Measurements from ENCODE around the gene CLDN4.

DNA sequence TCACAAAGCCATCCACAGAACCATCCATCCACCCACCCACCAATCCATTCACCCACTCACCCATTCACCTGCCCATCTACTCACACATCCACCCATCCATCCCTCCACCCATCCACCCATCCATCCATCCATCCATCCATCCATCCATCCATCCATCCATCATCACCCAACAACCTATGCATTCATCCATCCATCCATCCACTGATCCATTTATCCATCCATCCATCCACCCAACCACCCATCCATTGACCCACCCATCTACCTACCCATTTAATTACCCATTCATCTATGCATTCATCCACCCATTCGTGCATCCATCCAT is 35.6 kb downstream of the CLDN4 start:
- TF ChIP-seq, protein P1, sequence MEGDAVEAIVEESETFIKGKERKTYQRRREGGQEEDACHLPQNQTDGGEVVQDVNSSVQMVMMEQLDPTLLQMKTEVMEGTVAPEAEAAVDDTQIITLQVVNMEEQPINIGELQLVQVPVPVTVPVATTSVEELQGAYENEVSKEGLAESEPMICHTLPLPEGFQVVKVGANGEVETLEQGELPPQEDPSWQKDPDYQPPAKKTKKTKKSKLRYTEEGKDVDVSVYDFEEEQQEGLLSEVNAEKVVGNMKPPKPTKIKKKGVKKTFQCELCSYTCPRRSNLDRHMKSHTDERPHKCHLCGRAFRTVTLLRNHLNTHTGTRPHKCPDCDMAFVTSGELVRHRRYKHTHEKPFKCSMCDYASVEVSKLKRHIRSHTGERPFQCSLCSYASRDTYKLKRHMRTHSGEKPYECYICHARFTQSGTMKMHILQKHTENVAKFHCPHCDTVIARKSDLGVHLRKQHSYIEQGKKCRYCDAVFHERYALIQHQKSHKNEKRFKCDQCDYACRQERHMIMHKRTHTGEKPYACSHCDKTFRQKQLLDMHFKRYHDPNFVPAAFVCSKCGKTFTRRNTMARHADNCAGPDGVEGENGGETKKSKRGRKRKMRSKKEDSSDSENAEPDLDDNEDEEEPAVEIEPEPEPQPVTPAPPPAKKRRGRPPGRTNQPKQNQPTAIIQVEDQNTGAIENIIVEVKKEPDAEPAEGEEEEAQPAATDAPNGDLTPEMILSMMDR (IDR thresholded peaks at IDR 0.05) = no peak
- no peak for TF ChIP-seq ZFX (IDR thresholded peaks at IDR 0.05; ENCODE audit: borderline replicate concordance)
